Ovary (tissue), 9 donors: ENCODE data around the gene ARID5B. TPM values are rescaled to one million over a fixed set of nuclear protein-coding genes. Genes with fewer than 3 reads are reported as not detected.

Experiments used
- DNase-seq, 5 donors: peaks; one replicate each; pipeline ENCODE4 v3.0.0-alpha.2; 2019 to 2020
- H3K27ac ChIP-seq, 2 donors: fragments of 200-600 bp; one replicate each; pipeline versions ENCODE4 v1.5.1 to v1.8.0; 2019 to 2022
- H3K27me3 ChIP-seq: fragments of 200-600 bp; one replicate; pipeline ENCODE4 v1.8.0; 2022
- H3K36me3 ChIP-seq: fragments of 200-600 bp; sonication (generic); one replicate; pipeline ENCODE4 v1.5.1; 2019
- H3K4me1 ChIP-seq: one replicate; pipeline ENCODE4 v1.8.1; 2013; ENCODE audit warnings: mild to moderate bottlenecking, moderate library complexity; ENCODE audit not compliant: insufficient read depth
- H3K4me3 ChIP-seq: fragments of 200-600 bp; sonication (generic); one replicate; pipeline ENCODE4 v1.5.1; 2017
- H3K9me3 ChIP-seq, 2 donors: fragments of 200-600 bp in 1 of 2; sonication (generic) in 1 of 2; one replicate each; pipeline versions ENCODE4 v1.5.1 to v1.8.1; 2013 to 2019; ENCODE audit warnings: mild to moderate bottlenecking in 1 of 2, moderate library complexity in 1 of 2
- EP300 ChIP-seq: sonication (generic); formaldehyde crosslinking; IDR thresholded peaks from one replicate; pipeline ENCODE4 v1.6.1; 2017; ENCODE audit warnings: antibody characterized with exemption
- POLR2A ChIP-seq: fragments of 450-650 bp; IDR thresholded peaks from one replicate; pipeline ENCODE4 v1.6.1; 2017; ENCODE audit warnings: antibody characterized with exemption, mild to moderate bottlenecking, moderate library complexity
- WGBS, 3 donors: extraction: QIAGEN DNeasy Blood & Tissue Kit in 1 of 3; methylation state at CpG; one replicate each; pipeline versions ENCODE4 v1.1.5 to v1.1.7; 2013 to 2017; 5-methylcytosine and 5-hydroxymethylcytosine counted together
- intact Hi-C, 4 donors: fragments of 100-400 bp; cut with DNase I; formaldehyde crosslinking; loops; one replicate each; pipeline versions ENCODE4 v1.11.0 to v1.15.1; 2022 to 2023
- polyA plus RNA-seq, 2 donors: library from polyadenylated mRNA; stranded (reverse); fragments of 200-250 nt in 1 of 2; fragments of 350-450 nt in 1 of 2; fragmentation: Illumina TruSeq in 1 of 2; extraction: RNeasy Lipid Tissue Mini Kit (QIAGEN cat#74804) in 1 of 2; gene quantifications; one replicate each; pipeline ENCODE4 v1.2.3, GENCODE V29; 2013 to 2014
- total RNA-seq, 7 donors: library from RNA; depleted of rRNA in 2 of 7; stranded (reverse); fragments of >200 nt in 2 of 7; fragmentation: NEBNext Ultra II Directional in 3 of 7; extraction: Animal tissue kit (Norgen Biotek cat#: 25700) in 3 of 7; gene quantifications; one replicate each; pipeline versions ENCODE4 v1.1.0 to v1.2.4, GENCODE V29; 2016 to 2023
- TF ChIP-seq, protein P1 (sequence below), 3 donors: fragments of 450-650 bp in 2 of 3; fragments of 200-600 bp in 1 of 3; IDR thresholded peaks; one replicate each; pipeline versions ENCODE4 v1.5.1 to v1.8.0; 2016 to 2022; ENCODE audit warnings: antibody characterized with exemption in 3 of 3, mild to moderate bottlenecking in 1 of 3
- donor health status: DM: no; HTN: no; CAD: no; lungs with moderate emphysema.
- donor health status: DM: no; HTN: no; CAD: no.
- donor health status: Bipolar disorder and iron deficiency.
- donor health status: DM: yes; HTN: yes; CAD: no.
- donor health status: DM: no; HTN: no; CAD: no.
- donor health status: DM: yes; HTN: yes; CAD: no.

Gene ARID5B
- total and polyA plus RNA-seq, 9 donors = 18.3 to 61.8 (median 28.3) TPM

DNA sequence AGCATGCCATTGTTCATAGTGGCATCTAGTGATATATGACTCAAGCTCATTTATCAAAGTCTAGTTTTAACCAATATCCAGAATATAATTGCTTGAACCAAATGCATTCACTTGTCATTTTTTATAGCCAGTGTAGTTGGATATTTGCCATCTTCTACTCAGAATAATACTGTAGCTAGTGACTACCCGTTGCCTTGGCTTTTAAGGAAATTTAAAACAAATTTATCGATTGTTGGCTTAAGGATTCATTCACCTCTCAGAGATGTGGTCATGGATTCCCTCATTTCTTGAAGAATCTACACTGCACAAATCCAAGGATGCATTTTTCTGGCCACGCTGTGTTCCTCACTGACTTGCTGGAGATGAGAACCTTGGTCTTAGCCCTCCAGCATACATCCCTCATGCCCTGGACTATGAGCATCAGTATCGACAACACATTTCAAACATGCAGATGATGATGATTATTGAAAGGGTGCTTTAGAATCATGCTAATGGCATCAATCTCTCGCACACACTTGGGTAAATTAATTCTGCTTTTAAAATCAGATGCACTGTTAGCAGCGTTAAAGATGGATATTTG lies 8.8 kb downstream of the ARID5B start:
- Histone ChIP-seq H3K27me3 (no peaks in the 10 kb centered on the region), H3K4me3 (no peak overlapping the region), H3K4me1 (no peaks in the 10 kb centered on the region), H3K9me3 (no peaks in the 10 kb centered on the region), H3K36me3 (no peaks in the 10 kb centered on the region), H3K27ac (no peak overlapping the region)
- intact Hi-C loops = no loop called here
- DNase-seq = no peak
- TF ChIP-seq, protein P1, sequence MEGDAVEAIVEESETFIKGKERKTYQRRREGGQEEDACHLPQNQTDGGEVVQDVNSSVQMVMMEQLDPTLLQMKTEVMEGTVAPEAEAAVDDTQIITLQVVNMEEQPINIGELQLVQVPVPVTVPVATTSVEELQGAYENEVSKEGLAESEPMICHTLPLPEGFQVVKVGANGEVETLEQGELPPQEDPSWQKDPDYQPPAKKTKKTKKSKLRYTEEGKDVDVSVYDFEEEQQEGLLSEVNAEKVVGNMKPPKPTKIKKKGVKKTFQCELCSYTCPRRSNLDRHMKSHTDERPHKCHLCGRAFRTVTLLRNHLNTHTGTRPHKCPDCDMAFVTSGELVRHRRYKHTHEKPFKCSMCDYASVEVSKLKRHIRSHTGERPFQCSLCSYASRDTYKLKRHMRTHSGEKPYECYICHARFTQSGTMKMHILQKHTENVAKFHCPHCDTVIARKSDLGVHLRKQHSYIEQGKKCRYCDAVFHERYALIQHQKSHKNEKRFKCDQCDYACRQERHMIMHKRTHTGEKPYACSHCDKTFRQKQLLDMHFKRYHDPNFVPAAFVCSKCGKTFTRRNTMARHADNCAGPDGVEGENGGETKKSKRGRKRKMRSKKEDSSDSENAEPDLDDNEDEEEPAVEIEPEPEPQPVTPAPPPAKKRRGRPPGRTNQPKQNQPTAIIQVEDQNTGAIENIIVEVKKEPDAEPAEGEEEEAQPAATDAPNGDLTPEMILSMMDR (IDR thresholded peaks at IDR 0.05) = no peak
- TF ChIP-seq EP300 = no peak
- TF ChIP-seq POLR2A = no peak
- WGBS, 3 donors = 95 to 97% (median 96%) methylated on average over 6 of the region's 6 CpGs

DNA sequence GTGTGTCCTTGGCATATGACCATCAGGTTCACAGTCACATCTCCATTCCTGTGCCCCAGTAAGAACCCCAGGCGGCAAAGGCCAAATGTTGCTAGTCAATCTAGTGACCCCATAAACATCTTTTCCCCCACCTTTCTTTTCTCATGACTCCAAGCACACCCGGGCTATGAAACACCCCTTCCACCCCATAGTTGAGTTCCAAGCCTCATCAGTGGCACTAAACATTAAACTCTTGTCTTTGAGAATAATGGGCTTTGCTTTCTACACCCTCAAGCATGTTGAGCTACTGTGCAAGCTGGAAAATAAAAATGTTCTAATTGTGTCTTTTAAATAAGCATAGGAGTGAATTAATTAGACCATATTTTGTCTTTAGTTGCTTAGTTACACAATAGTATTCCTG lies 9.4 kb downstream of the ARID5B start:
- TF ChIP-seq, protein P1 (IDR thresholded peaks at IDR 0.05) = no peak
- TF ChIP-seq POLR2A (no peak), EP300 (no peak)
- H3K4me3 ChIP-seq = no peak overlapping the region
- no peaks in the 10 kb centered on the region for H3K4me1 ChIP-seq
- no peak overlapping the region for H3K27ac ChIP-seq
- no peak for DNase-seq
- H3K27me3 ChIP-seq = no peaks in the 10 kb centered on the region
- no peaks in the 10 kb centered on the region for H3K9me3 ChIP-seq
- 48 to 89% (median 88%) methylated on average over 2 of the region's 2 CpGs for WGBS, 3 donors
- no peaks in the 10 kb centered on the region for H3K36me3 ChIP-seq
- intact Hi-C loops = no loop called here

DNA sequence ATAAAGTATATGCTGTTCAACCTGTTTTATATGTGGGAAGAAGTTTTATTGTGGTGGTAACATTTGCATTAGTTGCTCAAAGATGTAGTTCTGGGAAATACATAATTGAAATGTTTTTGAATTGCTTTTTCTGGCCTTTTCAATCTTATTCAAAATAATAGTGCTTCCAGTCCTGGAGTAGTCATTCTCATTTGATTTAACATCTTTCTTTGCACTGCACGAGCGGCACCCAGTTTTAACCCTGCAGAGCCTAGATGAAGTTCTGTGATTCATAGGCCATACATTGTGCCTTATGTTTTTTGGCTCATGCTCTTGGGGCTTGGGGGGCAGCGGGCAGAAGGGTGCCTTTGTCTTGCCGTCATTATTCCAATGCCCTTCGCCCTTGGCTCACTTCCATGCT lies 9.9 kb downstream of the ARID5B start:
- H3K36me3 ChIP-seq = no peaks in the 10 kb centered on the region
- H3K4me1 ChIP-seq = no peaks in the 10 kb centered on the region
- TF ChIP-seq POLR2A (no peak), EP300 (no peak)
- TF ChIP-seq, protein P1 (IDR thresholded peaks at IDR 0.05) = no peak
- no peak overlapping the region for H3K27ac ChIP-seq
- no peak for DNase-seq
- no peaks in the 10 kb centered on the region for H3K27me3 ChIP-seq
- no peaks in the 10 kb centered on the region for H3K9me3 ChIP-seq
- no peak overlapping the region for H3K4me3 ChIP-seq
- WGBS, 3 donors = 59 to 77% (median 65%) methylated on average over 5 of the region's 5 CpGs
- intact Hi-C loops = no loop called here

DNA sequence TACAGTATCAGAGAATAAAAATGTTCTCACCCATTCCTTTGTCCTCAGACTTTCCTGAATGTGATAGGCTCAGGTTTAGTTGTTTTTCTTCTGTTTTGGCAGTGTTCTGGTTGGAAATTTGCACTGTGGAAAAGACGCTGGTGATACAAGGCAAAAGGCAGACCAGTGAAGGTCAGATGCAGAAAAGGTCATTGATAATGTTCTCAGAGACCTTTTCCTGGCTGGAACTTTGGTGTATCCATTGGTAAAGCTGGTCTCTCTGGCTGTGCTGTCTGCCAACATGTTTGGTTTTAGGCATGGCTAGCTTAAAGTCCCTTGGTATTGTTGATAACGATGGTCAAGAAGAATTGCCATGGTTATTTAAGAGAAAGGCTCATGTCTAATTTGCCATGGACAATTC lies 11.5 kb downstream of the ARID5B start:
- WGBS, 3 donors = 78 to 85% (median 84%) methylated on average over 2 of the region's 2 CpGs
- no peak for DNase-seq
- Histone ChIP-seq H3K9me3 (no peaks in the 10 kb centered on the region), H3K4me3 (no peak overlapping the region), H3K36me3 (no peaks in the 10 kb centered on the region), H3K4me1 (no peaks in the 10 kb centered on the region), H3K27me3 (no peaks in the 10 kb centered on the region), H3K27ac (no peak overlapping the region)
- intact Hi-C loops = no loop called here
- TF ChIP-seq, protein P1 (IDR thresholded peaks at IDR 0.05) = no peak
- no peak for TF ChIP-seq POLR2A
- TF ChIP-seq EP300 = no peak
